ENCODE data around the gene CALY.
A peak's percentile ranks its signal among the peaks of the same experiment; 100 is the strongest.

The CALY gene

GRCh38 chr10:133343558-133343957 is 6.9 kb upstream of the CALY start:
- Histone ChIP-seq H3K4me3 (ENCODE audit: low read depth in 1 of 5, low read length in 5 of 5) (no peak overlapping the region), H3K36me3 (ENCODE audit: control insufficient read depth in 5 of 5, insufficient read depth in 5 of 5, low read length in 5 of 5) (no peaks in the 10 kb centered on the region), H3K27ac (ENCODE audit: low read depth, low read length) (no peak overlapping the region)

DNA sequence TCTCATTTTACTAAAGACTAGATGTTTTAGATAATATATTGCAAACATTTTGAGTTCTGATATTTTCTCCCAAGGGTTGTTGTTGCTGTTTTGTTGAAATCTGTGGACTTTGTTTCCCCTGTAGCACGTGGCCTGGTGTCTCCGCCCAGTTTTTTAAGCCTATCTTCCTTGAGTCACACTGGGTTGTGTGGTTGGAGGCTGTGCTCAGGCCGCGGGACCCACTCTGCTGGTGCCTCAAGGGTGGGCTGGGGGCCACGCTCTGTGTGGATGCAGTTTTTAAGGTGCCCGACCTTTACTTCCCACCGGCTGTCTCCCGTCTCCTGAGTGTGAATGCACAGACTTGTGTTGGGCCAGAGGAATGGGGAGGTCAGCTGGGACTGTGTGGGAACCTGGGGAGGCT is 6.2 kb upstream of the CALY start:
- Histone ChIP-seq H3K9me3 (ENCODE audit: control insufficient read depth in 5 of 5, low read length in 5 of 5) (no peaks in the 10 kb centered on the region), H3K4me3 (ENCODE audit: low read depth in 1 of 5, low read length in 5 of 5) (no peak overlapping the region), H3K9ac (ENCODE audit: low read length in 5 of 5) (no peak overlapping the region), H3K27me3 (ENCODE audit: control insufficient read depth in 5 of 5, insufficient read depth in 4 of 5, low read length in 5 of 5) (peaks cover 5 to 65% (median 38%) of the 10 kb centered on the region in 5 donors), H3K27ac (ENCODE audit: low read depth, low read length) (no peak overlapping the region), H3K4me1 (ENCODE audit: control insufficient read depth in 5 of 5, insufficient read depth in 5 of 5, low read length in 5 of 5) (peaks cover 0 to 6% (median 3%) of the 10 kb centered on the region in 5 donors), H3K36me3 (ENCODE audit: control insufficient read depth in 5 of 5, insufficient read depth in 5 of 5, low read length in 5 of 5) (no peaks in the 10 kb centered on the region)

More at GRCh38 chr10:133343558-133343957, 6.9 kb upstream of the CALY start:
- Histone ChIP-seq H3K4me1 (ENCODE audit: control insufficient read depth in 5 of 5, insufficient read depth in 5 of 5, low read length in 5 of 5) (peaks cover 0 to 6% (median 3%) of the 10 kb centered on the region in 5 donors), H3K27me3 (ENCODE audit: control insufficient read depth in 5 of 5, insufficient read depth in 4 of 5, low read length in 5 of 5) (peaks cover 5 to 62% (median 34%) of the 10 kb centered on the region in 5 donors), H3K9me3 (ENCODE audit: control insufficient read depth in 5 of 5, low read length in 5 of 5) (no peaks in the 10 kb centered on the region), H3K9ac (ENCODE audit: low read length in 5 of 5) (no peak overlapping the region)

- Histone ChIP-seq H3K9me3 (ENCODE audit: control insufficient read depth in 5 of 5, low read length in 5 of 5) (no peaks in the 10 kb centered on the region), H3K27me3 (ENCODE audit: control insufficient read depth in 5 of 5, insufficient read depth in 4 of 5, low read length in 5 of 5) (peaks cover 11 to 66% (median 45%) of the 10 kb centered on the region in 5 donors), H3K9ac (ENCODE audit: low read length in 5 of 5) (no peak overlapping the region), H3K4me3 (ENCODE audit: low read depth in 1 of 5, low read length in 5 of 5) (no peak overlapping the region), H3K36me3 (ENCODE audit: control insufficient read depth in 5 of 5, insufficient read depth in 5 of 5, low read length in 5 of 5) (no peaks in the 10 kb centered on the region), H3K27ac (ENCODE audit: low read depth, low read length) (no peak overlapping the region), H3K4me1 (ENCODE audit: control insufficient read depth in 5 of 5, insufficient read depth in 5 of 5, low read length in 5 of 5) (peaks cover 0 to 2% (median under 1%) of the 10 kb centered on the region in 5 donors)
Measured at GRCh38 chr10:133341983-133342382, 5.3 kb upstream of the CALY start.

DNA sequence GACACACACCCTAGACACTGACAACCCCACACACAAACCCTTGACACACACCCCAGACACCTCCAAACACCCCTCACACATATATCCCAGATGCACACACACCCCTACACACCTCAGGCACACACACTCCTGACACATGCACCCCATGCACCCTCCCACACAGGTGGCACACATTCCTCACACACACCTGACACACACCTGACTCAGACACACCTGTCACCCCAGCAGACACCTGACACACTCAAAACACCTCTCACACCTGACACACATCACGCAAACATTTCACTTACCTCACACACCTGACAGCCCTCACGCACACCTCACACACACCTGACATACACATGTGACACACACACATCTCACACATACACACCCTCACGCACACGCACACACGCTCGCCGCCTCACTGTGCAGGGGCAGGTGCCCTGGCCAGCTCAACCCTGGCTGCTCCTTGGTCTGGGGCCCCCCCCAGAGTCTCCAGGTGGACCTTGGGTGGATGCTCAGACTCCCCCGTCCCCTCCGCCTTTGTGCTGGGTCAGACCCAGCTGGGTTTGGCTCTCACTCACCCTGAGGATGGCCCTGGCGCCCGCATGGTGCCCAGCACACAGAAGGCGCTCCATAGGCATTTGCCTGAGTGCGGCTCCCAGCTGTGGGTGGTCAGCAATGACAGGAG is 3.1 kb upstream of the CALY start:
- Histone ChIP-seq H3K27me3 (ENCODE audit: control insufficient read depth in 5 of 5, insufficient read depth in 4 of 5, low read length in 5 of 5) (peaks cover 21 to 71% (median 55%) of the 10 kb centered on the region in 5 donors), H3K36me3 (ENCODE audit: control insufficient read depth in 5 of 5, insufficient read depth in 5 of 5, low read length in 5 of 5) (no peaks in the 10 kb centered on the region), H3K4me3 (ENCODE audit: low read depth in 1 of 5, low read length in 5 of 5) (no peak overlapping the region), H3K4me1 (ENCODE audit: control insufficient read depth in 5 of 5, insufficient read depth in 5 of 5, low read length in 5 of 5) (peaks cover 0 to 22% (median 13%) of the 10 kb centered on the region in 5 donors), H3K9ac (ENCODE audit: low read length in 5 of 5) (no peak overlapping the region), H3K27ac (ENCODE audit: low read depth, low read length) (no peak overlapping the region), H3K9me3 (ENCODE audit: control insufficient read depth in 5 of 5, low read length in 5 of 5) (no peaks in the 10 kb centered on the region)

- Histone ChIP-seq H3K27ac (ENCODE audit: low read depth, low read length) (no peak overlapping the region), H3K9me3 (ENCODE audit: control insufficient read depth in 5 of 5, low read length in 5 of 5) (no peaks in the 10 kb centered on the region), H3K27me3 (ENCODE audit: control insufficient read depth in 5 of 5, insufficient read depth in 4 of 5, low read length in 5 of 5) (peaks cover 26 to 73% (median 56%) of the 10 kb centered on the region in 5 donors), H3K36me3 (ENCODE audit: control insufficient read depth in 5 of 5, insufficient read depth in 5 of 5, low read length in 5 of 5) (no peaks in the 10 kb centered on the region), H3K4me3 (ENCODE audit: low read depth in 1 of 5, low read length in 5 of 5) (no peak overlapping the region), H3K9ac (ENCODE audit: low read length in 5 of 5) (no peak overlapping the region), H3K4me1 (ENCODE audit: control insufficient read depth in 5 of 5, insufficient read depth in 5 of 5, low read length in 5 of 5) (peaks cover 0 to 25% (median 13%) of the 10 kb centered on the region in 5 donors)
Measured at GRCh38 chr10:133338080-133339071, 1.7 kb upstream of the CALY start.

DNA sequence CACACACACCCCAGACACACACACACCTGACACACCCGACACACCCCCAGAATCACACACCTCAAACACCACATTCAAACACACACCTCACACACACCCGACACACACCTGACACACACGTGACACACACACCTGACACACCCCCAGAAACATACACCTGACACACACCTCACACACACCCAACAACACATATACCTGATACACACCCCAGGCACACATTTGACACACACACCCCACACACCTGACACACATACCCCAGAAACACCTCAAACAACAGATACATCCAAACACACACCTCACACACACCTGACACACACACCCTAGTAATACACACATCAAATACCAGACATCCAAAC is 652 bp upstream of the CALY start:
- Histone ChIP-seq H3K27me3 (ENCODE audit: control insufficient read depth in 5 of 5, insufficient read depth in 4 of 5, low read length in 5 of 5) (peaks cover 27 to 74% (median 51%) of the 10 kb centered on the region in 5 donors), H3K4me3 (ENCODE audit: low read depth in 1 of 5, low read length in 5 of 5) (no peak overlapping the region), H3K9ac (ENCODE audit: low read length in 5 of 5) (no peak overlapping the region), H3K9me3 (ENCODE audit: control insufficient read depth in 5 of 5, low read length in 5 of 5) (no peaks in the 10 kb centered on the region), H3K4me1 (ENCODE audit: control insufficient read depth in 5 of 5, insufficient read depth in 5 of 5, low read length in 5 of 5) (peaks cover 0 to 25% (median 13%) of the 10 kb centered on the region in 5 donors), H3K27ac (ENCODE audit: low read depth, low read length) (no peak overlapping the region), H3K36me3 (ENCODE audit: control insufficient read depth in 5 of 5, insufficient read depth in 5 of 5, low read length in 5 of 5) (no peaks in the 10 kb centered on the region)

- no peaks in the 10 kb centered on the region for H3K9me3 ChIP-seq (ENCODE audit: control insufficient read depth in 5 of 5, low read length in 5 of 5)
- peak overlapping the region in 1 of 5 donors; percentile 52 for H3K4me3 ChIP-seq (ENCODE audit: low read depth in 1 of 5, low read length in 5 of 5)
- H3K27ac ChIP-seq (ENCODE audit: low read depth, low read length), result no peak overlapping the region
- no peaks in the 10 kb centered on the region for H3K36me3 ChIP-seq (ENCODE audit: control insufficient read depth in 5 of 5, insufficient read depth in 5 of 5, low read length in 5 of 5)
- peaks cover 0 to 25% (median 13%) of the 10 kb centered on the region in 5 donors for H3K4me1 ChIP-seq (ENCODE audit: control insufficient read depth in 5 of 5, insufficient read depth in 5 of 5, low read length in 5 of 5)
- peaks cover 29 to 73% (median 51%) of the 10 kb centered on the region in 5 donors for H3K27me3 ChIP-seq (ENCODE audit: control insufficient read depth in 5 of 5, insufficient read depth in 4 of 5, low read length in 5 of 5)
- no peak overlapping the region for H3K9ac ChIP-seq (ENCODE audit: low read length in 5 of 5)
Measured at GRCh38 chr10:133336118-133336576, 549 bp downstream of the CALY start.

GRCh38 chr10:133335246-133336117 is 1.2 kb downstream of the CALY start:
- Histone ChIP-seq H3K4me3 (ENCODE audit: low read depth in 1 of 5, low read length in 5 of 5) (peak overlapping the region in 3 of 5 donors; percentile 40 to 52 (median 41)), H3K4me1 (ENCODE audit: control insufficient read depth in 5 of 5, insufficient read depth in 5 of 5, low read length in 5 of 5) (peaks cover 0 to 25% (median 13%) of the 10 kb centered on the region in 5 donors), H3K9me3 (ENCODE audit: control insufficient read depth in 5 of 5, low read length in 5 of 5) (no peaks in the 10 kb centered on the region), H3K36me3 (ENCODE audit: control insufficient read depth in 5 of 5, insufficient read depth in 5 of 5, low read length in 5 of 5) (no peaks in the 10 kb centered on the region), H3K9ac (ENCODE audit: low read length in 5 of 5) (peak overlapping the region in 2 of 5 donors; percentile 39 to 42), H3K27me3 (ENCODE audit: control insufficient read depth in 5 of 5, insufficient read depth in 4 of 5, low read length in 5 of 5) (peaks cover 32 to 74% (median 51%) of the 10 kb centered on the region in 5 donors), H3K27ac (ENCODE audit: low read depth, low read length) (no peak overlapping the region)

DNA sequence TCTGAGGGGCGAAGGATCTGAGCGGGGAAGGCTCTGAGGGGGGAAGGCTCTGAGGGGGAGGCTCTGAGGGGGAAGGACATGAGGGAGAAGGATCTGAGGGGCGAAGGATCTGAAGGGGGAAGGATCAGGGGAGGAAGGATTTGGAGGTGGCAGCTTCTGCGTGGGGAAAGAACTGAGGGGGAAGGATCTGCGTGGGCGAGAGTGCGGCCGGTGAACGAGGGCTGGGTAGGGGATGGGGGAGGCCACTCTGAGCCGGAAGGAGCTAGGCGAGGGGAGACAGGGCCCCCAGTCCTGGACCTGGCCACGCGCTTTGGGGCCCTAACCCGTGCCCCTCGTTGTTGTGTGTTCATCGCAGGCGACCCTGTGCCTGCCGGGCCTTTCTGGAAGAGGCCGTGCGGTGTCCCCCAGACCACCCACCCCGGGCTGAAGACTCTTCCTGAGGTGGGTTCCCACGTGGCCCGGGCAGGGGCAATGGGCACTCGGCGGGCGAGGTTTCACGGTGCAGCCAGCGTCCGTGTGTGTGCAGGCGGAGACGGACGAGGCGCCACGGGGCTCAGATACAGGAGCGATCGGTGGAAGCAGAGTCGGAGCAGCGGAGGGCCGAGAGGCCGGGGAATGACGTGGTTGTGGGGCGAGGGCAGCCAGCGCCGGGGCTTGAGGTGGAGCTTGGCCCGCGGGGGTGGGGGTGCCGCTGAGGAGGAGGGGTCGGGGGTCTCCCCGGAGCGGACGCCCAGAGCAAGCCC is 2.0 kb downstream of the CALY start:
- Histone ChIP-seq H3K27me3 (ENCODE audit: control insufficient read depth in 5 of 5, insufficient read depth in 4 of 5, low read length in 5 of 5) (peaks cover 32 to 73% (median 47%) of the 10 kb centered on the region in 5 donors), H3K9me3 (ENCODE audit: control insufficient read depth in 5 of 5, low read length in 5 of 5) (no peaks in the 10 kb centered on the region), H3K4me3 (ENCODE audit: low read depth in 1 of 5, low read length in 5 of 5) (peak overlapping the region in 3 of 5 donors; percentile 40 to 52 (median 41)), H3K27ac (ENCODE audit: low read depth, low read length) (no peak overlapping the region), H3K9ac (ENCODE audit: low read length in 5 of 5) (no peak overlapping the region), H3K4me1 (ENCODE audit: control insufficient read depth in 5 of 5, insufficient read depth in 5 of 5, low read length in 5 of 5) (peaks cover 0 to 28% (median 16%) of the 10 kb centered on the region in 5 donors), H3K36me3 (ENCODE audit: control insufficient read depth in 5 of 5, insufficient read depth in 5 of 5, low read length in 5 of 5) (no peaks in the 10 kb centered on the region)
